GM12878 (cell line): ENCODE results near the gene FOXD2.

ENCODE experiments used
- GATAD2B ChIP-seq: fragments of 450-650 bp; conservative IDR thresholded peaks from 2 replicates; pipeline ENCODE4 v1.6.1; 2017; ENCODE audit warnings: low read depth, mild to moderate bottlenecking, moderate library complexity
- NFYB ChIP-seq: IDR thresholded peaks from 2 replicates; pipeline ENCODE4 v1.6.1; 2011; ENCODE audit warnings: low read depth, mild to moderate bottlenecking, low read length, improper control_type of control experiment, moderate library complexity; ENCODE audit not compliant: insufficient read depth
- POLR2A ChIP-seq: IDR thresholded peaks from 2 replicates; pipeline ENCODE4 v1.6.1; 2011; ENCODE audit warnings: low read depth, mild to moderate bottlenecking, low read length
- POLR2AphosphoS5 ChIP-seq: IDR thresholded peaks from 2 replicates; pipeline ENCODE4 v1.6.1; 2011; ENCODE audit warnings: mild to moderate bottlenecking, low read length, inconsistent platforms
- SP1 ChIP-seq: IDR thresholded peaks from one replicate; pipeline ENCODE4 v1.6.1; 2011; ENCODE audit warnings: low read depth, low read length
- USF2 ChIP-seq: IDR thresholded peaks from 2 replicates; pipeline ENCODE4 v1.6.1; 2011; ENCODE audit warnings: low read depth, low read length, improper control_type of control experiment, borderline replicate concordance
- ZBTB33 ChIP-seq: fragments of 450-650 bp; IDR thresholded peaks from 2 replicates; pipeline ENCODE4 v1.6.1; 2017; ENCODE audit warnings: mild to moderate bottlenecking
- ZBTB4 ChIP-seq: fragments of 450-650 bp; formaldehyde crosslinking; IDR thresholded peaks from 2 replicates; pipeline ENCODE4 v1.4.0; 2022; ENCODE audit warnings: mild to moderate bottlenecking, moderate library complexity
- ZNF274 ChIP-seq: IDR thresholded peaks from one replicate; pipeline ENCODE4 v1.8.0; 2011; ENCODE audit not compliant: insufficient read length, insufficient read depth

GRCh38 chr1:47395433-47395832, 42.4 kb upstream of the FOXD2 start:
- TF ChIP-seq POLR2AphosphoS5 (no peak), ZNF274 (no peak), ZBTB33 (no peak), ZBTB4 (CRISPR knock-in tag) (no peak), USF2 (no peak), NFYB (no peak), GATAD2B (no peak), POLR2A (no peak), SP1 (no peak)
